GM19395 (cell line): ENCODE measurements around the gene FAM3A.

ENCODE experiments used
- ATAC-seq: cut with Tn5 transposase; IDR thresholded peaks from one replicate; pipeline ENCODE4 v1.9.1; 2021; ENCODE audit warnings: mild to moderate bottlenecking, moderate library complexity; ENCODE audit not compliant: unreplicated experiment

FAM3A gene

DNA sequence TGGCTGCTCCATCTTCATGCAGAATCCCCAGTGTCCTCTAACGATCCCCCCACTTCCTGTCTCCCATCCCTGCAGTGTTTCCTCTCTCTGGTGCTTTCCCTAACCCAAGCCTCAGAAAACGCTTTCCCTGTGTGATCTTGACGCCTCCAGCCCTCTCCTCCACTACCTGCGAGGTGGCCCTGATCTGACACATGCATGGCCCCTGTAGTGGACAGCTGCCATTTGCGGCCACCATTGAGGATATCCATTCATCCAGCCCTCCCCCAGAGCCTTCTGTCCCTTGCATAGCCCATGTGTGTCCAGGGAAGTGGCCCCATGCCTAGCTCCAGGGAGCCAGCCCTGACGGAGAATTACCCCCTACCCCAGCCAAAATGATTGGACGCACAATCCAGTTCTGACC lies 32.7 kb downstream of the FAM3A start:
- ATAC-seq: no peak

- ATAC-seq: no peak
Measured at GRCh38 chrX:154482786-154483185, 33.2 kb downstream of the FAM3A start.

DNA sequence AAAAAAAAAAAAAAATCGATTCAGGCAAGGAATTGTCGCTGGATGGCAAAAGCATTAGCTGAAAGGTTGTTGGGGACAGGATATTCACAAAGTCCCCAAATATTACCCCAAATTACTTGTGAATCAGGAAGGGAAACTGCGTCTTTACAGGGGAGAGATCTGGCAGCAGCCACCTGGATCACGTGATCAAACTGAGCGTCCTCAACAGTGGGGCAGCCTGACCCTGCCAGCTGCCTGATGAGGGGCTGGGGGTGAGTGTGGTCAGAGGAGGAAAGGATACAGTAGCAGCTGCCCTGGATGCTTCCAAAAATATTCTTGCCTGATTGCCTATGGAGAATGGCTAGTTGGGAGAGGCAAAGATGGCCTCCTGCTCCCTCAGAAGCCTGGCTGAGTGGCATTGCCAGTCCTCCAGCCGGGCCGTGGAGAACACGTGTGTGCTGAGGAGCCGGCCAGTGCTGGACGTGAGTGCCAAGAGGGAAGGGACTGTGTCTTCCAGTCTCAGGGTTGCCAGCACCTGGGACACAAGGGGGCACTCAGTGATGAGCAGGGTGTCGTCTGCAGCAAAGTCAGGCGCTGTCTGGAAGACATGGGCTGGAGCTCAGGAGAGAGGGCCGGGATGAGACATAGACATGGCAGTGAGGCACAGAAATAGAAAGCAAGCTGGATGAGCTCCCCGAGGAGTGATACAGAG lies 34.0 kb downstream of the FAM3A start:
- no peak for ATAC-seq

- no peak for ATAC-seq
Measured at GRCh38 chrX:154481195-154481594, 34.8 kb downstream of the FAM3A start.

DNA sequence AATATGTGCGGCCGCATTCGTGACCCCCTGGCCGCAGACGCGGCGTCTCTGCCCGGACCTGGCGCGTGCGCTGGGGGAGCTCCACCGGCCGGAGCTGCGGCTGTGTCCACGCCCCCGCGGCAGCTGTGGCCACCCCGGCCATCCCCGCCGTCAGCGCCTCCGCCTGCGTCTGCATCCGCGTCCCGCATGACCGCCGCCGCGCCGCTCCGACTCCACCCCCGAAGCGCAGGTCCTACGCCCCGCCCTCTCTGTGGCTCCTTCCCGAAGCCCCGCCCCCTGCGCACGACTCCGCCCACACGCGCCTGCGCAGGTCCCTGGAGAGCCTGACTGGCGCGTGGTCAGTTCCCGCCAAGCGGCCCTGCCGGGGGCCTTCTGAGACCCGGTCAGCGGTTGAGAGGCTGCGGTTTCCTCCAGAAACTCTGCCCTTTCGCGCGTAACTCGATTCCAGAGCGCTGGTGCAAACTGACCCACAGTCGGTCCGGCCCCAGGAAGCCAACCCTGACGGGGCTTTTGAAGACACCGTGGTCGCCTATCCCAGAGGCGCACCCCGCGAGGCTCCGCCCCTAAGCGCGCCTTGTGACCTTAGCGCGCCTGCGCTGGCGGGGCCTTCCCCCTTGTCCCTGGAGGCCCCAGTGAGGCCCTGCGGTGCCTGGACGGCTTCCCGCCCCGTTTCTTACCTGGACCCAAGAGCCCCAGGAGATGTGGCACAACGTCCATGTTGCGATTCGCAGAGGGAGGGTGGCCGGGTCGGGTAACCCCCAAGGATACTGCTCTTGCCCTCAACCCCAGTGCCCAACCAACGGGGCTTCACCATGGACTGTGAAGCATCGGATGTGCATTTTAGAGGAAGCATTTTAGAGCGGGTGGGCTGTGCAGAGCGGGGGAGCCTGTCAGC lies 37.1 kb downstream of the FAM3A start, which contains the start of gene LAGE3:
TSS of gene LAGE3 (minus strand) at position 554 of the 895 bp plus-strand sequence. CDS start at position 188, 366 bp downstream.
- ATAC-seq: peak; percentile 86

- no peak for ATAC-seq
Measured at GRCh38 chrX:154477891-154478477, 38.0 kb downstream of the FAM3A start.

DNA sequence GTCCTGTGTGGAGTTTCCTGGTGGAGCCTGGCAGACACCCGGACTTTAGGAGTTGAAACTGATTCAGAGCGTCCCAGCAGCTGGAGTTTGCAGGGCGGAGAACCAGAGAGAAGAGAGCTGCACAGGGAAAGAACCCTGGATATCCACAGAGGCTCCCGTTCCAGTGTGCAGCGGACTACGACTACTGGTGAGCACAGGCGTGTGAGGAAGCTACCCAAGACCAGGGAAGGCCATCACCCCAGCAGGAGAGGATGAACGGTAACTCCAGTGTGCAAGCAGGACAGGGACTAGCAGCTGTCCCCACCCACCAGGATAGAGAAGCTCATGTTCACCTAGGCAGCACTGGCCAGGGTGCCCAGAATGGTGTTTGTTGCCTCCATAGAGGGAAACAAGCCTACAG lies 39.2 kb downstream of the FAM3A start:
- ATAC-seq: no peak

DNA sequence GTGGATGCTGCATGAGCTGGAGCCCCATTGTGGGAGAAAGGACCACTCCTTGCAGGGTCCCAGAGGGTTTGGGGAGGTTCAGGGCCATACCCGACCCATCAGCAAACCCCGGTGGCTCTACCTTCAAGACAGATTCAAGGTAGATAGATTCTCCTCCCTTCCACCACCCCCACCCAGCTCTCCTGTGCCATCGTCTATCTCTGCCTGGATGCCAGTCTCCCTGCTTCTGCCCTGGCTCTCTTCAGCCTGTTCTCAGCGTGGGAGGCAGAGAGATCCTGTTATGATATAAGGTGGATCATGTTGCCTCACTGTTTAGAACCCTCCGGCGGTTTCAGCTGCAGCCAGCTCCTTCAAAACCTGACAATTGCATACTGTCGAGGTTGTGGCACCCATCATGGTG lies 42.3 kb downstream of the FAM3A start:
- no peak for ATAC-seq

GRCh38 chrX:154472685-154473632 lies 43.1 kb downstream of the FAM3A start:
- no peak for ATAC-seq

DNA sequence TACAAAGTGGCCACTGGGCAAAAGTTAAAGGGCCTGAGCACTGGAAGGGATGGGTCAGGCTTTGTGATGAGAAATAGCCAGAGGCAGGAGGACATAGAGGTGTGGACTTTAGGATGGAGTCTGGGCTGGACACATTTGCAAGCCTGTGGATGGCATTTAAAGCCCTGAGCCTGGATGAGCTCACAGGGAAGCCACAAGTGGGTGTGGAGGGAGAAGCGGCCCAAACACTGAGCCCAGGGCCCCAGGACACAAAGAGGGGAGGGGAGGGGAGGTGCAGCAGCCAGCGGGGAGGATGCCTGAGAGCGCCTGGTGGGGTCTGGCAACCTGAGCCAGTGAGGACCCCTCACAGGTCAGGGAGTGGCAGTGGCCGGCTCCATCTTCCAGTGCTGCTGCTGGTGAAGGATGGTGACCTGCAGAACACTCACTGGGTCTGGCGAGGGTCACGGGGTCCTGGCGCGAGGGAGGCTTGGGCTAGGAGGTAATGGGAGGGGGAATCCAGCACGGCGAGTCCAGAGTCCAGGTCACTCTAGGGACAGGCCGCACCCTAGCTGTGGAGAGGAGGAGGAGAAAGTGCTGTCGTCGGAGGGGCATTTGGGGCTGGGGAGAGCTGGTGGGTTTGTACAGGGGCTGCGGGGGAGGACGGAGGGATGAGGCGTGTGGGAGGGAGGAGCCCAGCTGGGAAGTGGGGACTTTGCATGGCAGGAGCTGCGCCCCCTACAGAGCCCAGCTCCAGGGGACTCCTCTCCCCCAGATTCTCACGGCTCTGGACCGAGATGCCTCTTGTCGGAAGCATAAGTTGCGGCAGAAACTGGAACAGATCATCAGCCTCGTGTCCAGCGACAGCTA lies 44.0 kb downstream of the FAM3A start:
- ATAC-seq: no peak

DNA sequence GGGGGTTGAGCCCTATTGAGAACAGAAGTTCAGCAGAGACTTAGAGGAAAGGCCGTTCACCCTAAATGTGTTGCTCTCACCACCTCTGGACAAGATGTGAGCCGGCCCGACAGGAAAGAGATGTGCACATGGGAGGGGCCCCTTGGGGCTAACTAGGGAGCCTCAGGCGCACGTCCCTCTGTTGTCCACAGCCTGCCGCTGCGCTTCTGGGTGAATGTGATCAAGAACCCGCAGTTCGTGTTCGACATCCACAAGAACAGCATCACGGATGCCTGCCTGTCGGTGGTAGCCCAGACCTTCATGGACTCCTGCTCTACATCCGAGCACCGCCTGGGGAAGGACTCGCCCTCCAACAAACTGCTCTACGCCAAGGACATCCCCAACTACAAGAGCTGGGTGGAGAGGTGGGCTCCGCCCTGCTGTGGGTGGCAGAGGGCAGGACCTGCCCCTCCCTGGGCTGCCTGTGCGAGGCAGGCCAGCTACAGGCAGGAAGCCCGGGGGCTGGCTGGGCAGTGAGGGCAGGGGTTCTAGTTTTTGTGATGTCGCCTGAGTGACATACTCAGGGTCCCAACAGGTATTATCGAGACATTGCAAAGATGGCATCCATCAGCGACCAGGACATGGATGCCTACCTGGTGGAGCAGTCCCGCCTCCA lies 45.0 kb downstream of the FAM3A start:
- ATAC-seq: no peak

DNA sequence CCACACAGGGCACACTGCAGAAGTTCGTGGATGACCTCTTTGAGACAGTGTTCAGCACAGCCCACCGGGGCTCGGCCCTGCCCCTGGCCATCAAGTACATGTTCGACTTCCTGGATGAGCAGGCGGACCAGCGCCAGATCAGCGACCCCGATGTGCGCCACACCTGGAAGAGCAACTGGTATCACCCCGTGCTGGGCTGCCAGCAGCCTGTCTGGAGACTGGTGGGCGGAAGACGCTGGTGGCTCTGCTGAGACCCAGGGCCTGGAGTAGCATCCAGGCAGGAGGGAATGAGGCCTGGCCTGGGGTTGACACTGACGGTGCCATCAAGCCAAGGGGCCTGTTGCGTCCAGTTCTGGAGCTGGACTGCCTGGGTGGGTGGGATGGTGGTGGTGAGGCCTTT lies 45.6 kb downstream of the FAM3A start:
- ATAC-seq: no peak

GRCh38 chrX:154469880-154470279 lies 46.2 kb downstream of the FAM3A start:
- ATAC-seq: no peak

DNA sequence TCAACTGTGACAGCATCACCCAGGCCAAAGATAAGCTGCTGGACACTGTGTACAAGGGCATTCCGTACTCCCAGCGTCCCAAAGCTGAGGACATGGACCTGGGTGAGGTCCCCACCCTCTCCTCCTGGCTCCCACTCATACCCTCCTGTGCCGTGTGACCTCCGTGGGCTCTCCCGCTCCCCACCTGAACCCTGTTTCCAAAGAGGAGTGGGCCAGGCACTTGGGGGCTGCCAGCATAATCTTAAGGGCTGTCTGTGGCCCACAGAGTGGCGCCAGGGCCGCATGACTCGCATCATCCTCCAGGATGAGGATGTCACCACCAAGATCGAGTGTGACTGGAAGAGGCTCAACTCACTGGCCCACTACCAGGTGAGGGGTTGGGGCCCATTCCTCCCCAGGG lies 46.9 kb downstream of the FAM3A start:
- no peak for ATAC-seq

DNA sequence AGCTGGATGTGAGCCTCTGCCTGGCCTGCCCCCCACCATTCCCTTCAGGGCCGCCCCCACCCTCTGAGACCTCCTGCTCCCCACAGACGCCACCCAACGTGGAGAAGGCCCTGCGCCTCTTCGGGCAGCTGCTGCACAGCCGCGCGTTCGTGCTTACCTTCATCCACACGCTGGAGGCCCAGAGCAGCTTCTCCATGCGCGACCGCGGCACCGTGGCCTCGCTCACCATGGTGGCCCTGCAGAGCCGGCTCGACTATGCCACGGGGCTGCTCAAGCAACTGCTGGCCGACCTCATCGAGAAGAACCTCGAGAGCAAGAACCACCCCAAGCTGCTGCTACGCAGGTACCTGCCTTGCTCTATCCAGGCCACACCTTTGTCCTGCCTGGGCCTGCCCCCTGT lies 47.8 kb downstream of the FAM3A start:
- ATAC-seq: no peak

DNA sequence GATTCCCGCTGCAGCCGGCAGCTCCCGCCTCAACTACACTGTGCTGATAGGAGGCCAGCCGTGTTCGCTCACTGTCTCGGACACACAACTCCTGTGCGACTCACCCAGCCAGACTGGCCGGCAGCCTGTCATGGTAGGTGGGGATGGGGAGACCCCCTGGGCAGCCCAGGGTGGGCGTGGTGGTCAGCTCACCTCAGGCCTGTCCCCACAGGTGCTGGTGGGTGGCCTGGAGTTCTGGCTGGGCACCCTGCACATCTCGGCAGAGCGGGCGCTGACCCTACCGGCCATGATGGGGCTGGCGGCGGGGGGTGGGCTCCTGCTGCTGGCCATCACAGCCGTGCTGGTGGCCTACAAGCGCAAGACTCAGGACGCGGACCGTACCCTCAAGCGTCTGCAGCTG lies 48.5 kb downstream of the FAM3A start:
- no peak for ATAC-seq

- ATAC-seq: no peak
Measured at GRCh38 chrX:154466907-154467306, 49.1 kb downstream of the FAM3A start.

GRCh38 chrX:154466036-154466435 lies 50.0 kb downstream of the FAM3A start:
- ATAC-seq: no peak

DNA sequence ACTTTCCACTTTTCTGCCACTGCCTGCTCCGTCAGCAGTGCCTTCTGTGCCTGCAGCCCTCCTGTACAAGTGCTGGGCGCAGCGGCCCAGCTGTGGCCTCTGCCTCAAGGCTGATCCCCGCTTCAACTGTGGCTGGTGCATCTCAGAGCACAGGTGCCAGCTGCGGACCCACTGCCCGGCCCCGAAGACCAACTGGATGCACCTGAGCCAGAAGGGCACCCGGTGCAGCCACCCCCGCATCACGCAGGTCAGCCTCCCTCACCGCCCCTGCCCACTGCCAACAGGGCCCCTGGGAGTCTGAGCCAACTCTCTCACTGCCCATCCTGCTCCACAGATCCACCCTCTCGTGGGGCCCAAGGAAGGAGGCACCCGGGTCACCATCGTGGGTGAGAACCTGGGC lies 50.4 kb downstream of the FAM3A start:
- ATAC-seq: no peak
